ENCODE results near the gene VSTM2L.

Gene VSTM2L

DNA sequence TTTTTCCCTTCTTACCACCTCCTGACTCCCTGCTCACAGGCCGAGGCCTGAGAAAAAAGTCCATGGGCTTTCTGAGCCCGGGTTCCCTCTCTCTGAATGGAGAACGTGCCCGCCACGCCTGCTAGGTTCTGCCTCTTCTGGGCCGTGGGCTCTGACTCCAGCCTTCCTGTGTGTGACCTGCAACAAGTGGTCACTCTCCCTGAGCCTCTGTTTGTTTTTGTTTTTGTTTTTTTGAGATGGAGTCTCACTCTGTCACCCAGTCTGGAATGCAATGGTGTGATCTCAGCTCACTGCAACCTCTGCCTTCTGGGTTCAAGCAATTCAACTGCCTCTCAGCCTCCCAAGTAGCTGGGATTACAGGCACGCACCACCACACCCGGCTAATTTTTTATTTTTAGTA lies 17.9 kb upstream of the VSTM2L start:
- Histone ChIP-seq H3K27me3 (ENCODE audit: insufficient read depth, low read length) (no peaks in the 10 kb centered on the region), H3K4me3 (ENCODE audit: low read length) (no peak overlapping the region), H3K36me3 (ENCODE audit: insufficient read depth, low read length) (no peaks in the 10 kb centered on the region), H3K9me3 (ENCODE audit: low read length) (no peaks in the 10 kb centered on the region), H3K4me1 (ENCODE audit: insufficient read depth, low read length) (peaks cover 2% of the 10 kb centered on the region), H2AFZ (ENCODE audit: low read depth, low read length) (no peak overlapping the region)

DNA sequence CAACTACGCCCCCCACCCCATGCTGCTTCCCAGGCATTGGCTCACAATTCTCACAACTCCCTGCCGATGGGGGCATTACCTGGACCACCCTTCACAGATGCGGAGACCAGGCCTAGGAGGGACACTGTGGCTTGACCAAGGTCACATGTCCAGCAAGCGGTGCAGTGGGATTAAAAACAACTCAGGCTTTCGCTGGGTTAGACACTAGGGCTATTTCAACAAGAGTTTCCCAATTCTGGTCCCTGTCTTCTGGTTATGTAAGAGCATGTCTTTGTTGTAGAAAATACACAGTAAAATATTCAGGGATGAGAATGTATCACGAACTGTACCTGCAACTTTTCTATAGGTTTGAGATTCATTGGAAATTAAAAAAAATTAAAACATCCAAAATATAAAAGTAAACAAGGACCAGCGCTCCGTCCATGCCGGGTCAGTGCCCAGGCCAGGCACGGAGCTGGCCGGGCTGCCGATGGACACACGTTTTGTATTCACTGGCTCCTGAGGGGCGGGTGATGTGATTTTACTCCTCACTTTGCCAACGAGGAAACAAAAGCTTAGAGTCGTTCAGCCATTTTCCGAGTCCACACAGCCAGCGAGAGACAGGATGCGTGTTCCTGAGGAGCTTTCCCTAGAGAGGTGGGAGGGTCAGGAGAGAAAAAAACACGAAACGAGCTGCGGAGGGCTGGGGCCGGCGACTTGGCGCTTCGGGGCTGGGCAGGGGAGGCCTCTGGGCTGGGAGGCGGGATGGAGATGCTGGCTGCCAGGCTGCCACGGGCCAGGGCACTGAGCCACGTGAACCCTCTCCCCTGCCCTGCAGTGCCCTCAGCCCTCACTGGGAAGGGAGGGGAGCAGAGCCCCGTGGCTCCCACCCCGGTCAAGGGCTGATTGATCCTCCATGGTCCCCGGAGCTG lies 17.1 kb upstream of the VSTM2L start:
- H3K4me1 ChIP-seq (ENCODE audit: insufficient read depth, low read length), result peaks cover 2% of the 10 kb centered on the region
- H3K36me3 ChIP-seq (ENCODE audit: insufficient read depth, low read length), result no peaks in the 10 kb centered on the region
- no peak overlapping the region for H2AFZ ChIP-seq (ENCODE audit: low read depth, low read length)
- no peak overlapping the region for H3K4me3 ChIP-seq (ENCODE audit: low read length)
- no peaks in the 10 kb centered on the region for H3K27me3 ChIP-seq (ENCODE audit: insufficient read depth, low read length)
- no peaks in the 10 kb centered on the region for H3K9me3 ChIP-seq (ENCODE audit: low read length)

DNA sequence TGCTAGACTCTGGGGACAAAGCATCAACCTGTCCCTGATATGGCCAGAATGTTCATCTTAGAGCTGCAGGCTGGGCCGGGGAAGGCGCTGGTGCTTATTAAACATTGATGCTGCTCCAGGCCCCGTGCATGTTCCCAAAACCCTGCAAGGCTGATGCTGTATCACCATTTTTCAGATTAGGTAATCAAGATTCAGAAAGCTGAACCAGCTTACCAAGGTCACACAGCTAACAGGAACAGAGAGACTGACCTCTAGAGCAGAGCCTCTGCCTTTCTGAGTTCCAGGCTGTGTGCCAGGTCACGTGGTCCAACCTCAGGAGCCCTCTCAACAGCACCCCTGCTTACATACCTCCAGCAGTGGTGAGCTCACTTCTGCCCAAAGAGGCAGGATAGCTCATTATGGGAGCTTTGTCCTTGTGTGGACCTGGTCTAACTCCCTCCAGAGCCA lies 16.1 kb upstream of the VSTM2L start:
- H3K9me3 ChIP-seq (ENCODE audit: low read length), result no peaks in the 10 kb centered on the region
- no peak overlapping the region for H2AFZ ChIP-seq (ENCODE audit: low read depth, low read length)
- H3K4me1 ChIP-seq (ENCODE audit: insufficient read depth, low read length), result peaks cover 2% of the 10 kb centered on the region
- H3K36me3 ChIP-seq (ENCODE audit: insufficient read depth, low read length), result no peaks in the 10 kb centered on the region
- H3K4me3 ChIP-seq (ENCODE audit: low read length), result no peak overlapping the region
- no peaks in the 10 kb centered on the region for H3K27me3 ChIP-seq (ENCODE audit: insufficient read depth, low read length)

DNA sequence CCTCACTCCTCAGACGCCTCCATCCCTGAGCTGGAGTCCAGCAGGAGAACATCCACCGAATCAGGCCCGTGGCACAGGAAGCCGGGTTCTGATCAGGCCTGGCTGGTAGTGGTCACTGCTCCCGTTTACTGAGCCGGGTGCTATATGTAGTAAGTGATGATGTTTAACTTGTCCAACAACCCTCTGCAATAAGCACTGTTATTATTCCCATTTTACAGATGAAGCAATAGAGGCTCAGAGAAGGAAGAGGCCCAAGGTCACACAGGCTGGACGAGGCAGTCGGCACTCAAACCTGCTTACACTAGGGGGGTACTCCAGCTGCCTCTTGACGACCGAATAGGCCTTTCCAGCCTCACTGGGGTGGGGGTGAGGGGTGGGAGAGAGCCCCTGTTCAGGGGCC lies 14.3 kb upstream of the VSTM2L start:
- Histone ChIP-seq H3K27me3 (ENCODE audit: insufficient read depth, low read length) (no peaks in the 10 kb centered on the region), H3K36me3 (ENCODE audit: insufficient read depth, low read length) (no peaks in the 10 kb centered on the region), H3K4me1 (ENCODE audit: insufficient read depth, low read length) (no peaks in the 10 kb centered on the region), H2AFZ (ENCODE audit: low read depth, low read length) (no peak overlapping the region), H3K4me3 (ENCODE audit: low read length) (no peak overlapping the region), H3K9me3 (ENCODE audit: low read length) (no peaks in the 10 kb centered on the region)

DNA sequence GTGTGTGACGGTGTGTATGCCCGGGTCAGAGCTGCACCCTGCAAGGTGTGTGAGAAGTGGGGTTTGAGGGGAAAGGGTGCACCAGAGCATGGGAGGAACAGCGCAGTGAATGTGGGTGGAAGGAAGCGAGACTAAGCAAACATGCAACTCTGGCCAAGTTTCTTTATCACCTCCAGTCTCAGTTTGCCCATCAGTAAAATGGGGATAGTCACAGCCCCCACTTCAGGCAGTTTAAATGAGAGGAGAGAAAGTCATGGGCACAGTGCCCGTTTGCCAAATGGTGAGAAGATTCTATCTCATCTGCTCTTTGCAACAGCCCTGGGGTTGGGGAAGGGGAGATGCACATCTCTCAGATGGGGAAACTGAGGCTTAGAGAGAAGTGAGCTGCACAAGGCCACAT lies 12.8 kb upstream of the VSTM2L start:
- Histone ChIP-seq H3K4me1 (ENCODE audit: insufficient read depth, low read length) (no peaks in the 10 kb centered on the region), H3K4me3 (ENCODE audit: low read length) (no peak overlapping the region), H3K27me3 (ENCODE audit: insufficient read depth, low read length) (no peaks in the 10 kb centered on the region), H3K36me3 (ENCODE audit: insufficient read depth, low read length) (no peaks in the 10 kb centered on the region), H3K9me3 (ENCODE audit: low read length) (no peaks in the 10 kb centered on the region), H2AFZ (ENCODE audit: low read depth, low read length) (no peak overlapping the region)

DNA sequence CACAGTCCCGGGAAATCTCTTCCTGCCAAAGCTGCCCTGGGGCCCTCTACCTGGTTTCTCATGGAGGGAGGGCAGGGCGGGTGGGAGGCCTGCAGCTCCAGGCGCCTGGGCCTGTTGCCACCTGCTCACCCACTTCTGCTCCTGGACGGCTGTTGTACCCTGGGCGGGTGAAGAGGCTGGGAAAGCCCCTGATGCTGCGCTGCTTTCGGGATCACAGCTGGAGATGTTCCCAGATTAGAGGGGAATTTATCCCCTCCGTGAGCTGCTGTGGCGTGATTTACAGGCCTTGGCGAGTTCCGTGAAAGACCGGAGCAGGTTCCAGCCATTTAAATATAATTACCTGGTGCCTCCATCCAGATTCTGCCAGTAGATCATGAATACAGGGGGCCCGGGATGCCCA lies 12.3 kb upstream of the VSTM2L start:
- Histone ChIP-seq H3K4me3 (ENCODE audit: low read length) (no peak overlapping the region), H3K27me3 (ENCODE audit: insufficient read depth, low read length) (no peaks in the 10 kb centered on the region), H3K36me3 (ENCODE audit: insufficient read depth, low read length) (no peaks in the 10 kb centered on the region), H2AFZ (ENCODE audit: low read depth, low read length) (no peak overlapping the region), H3K4me1 (ENCODE audit: insufficient read depth, low read length) (no peaks in the 10 kb centered on the region), H3K9me3 (ENCODE audit: low read length) (no peaks in the 10 kb centered on the region)

DNA sequence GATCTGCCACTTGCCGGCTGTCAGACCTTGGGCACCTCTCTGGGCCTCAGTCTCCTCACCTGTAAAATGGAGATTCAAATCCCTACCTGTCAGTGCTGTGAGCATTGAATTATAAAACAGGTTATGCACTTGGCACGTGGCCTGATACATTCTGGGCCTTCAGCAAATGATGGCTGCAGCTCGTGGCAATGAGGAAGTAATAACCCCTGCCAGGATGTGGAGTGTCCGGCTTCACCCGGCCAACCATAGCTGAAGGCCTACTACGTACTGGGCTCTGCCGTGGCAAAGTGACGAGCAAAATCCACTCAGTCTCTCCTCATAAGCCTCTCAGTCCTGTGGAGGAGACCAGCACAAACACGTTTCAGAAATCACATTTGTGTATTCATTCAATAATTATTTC lies 10.9 kb upstream of the VSTM2L start:
- no peaks in the 10 kb centered on the region for H3K9me3 ChIP-seq (ENCODE audit: low read length)
- H3K27me3 ChIP-seq (ENCODE audit: insufficient read depth, low read length), result no peaks in the 10 kb centered on the region
- H2AFZ ChIP-seq (ENCODE audit: low read depth, low read length), result no peak overlapping the region
- no peaks in the 10 kb centered on the region for H3K4me1 ChIP-seq (ENCODE audit: insufficient read depth, low read length)
- H3K4me3 ChIP-seq (ENCODE audit: low read length), result no peak overlapping the region
- no peaks in the 10 kb centered on the region for H3K36me3 ChIP-seq (ENCODE audit: insufficient read depth, low read length)

DNA sequence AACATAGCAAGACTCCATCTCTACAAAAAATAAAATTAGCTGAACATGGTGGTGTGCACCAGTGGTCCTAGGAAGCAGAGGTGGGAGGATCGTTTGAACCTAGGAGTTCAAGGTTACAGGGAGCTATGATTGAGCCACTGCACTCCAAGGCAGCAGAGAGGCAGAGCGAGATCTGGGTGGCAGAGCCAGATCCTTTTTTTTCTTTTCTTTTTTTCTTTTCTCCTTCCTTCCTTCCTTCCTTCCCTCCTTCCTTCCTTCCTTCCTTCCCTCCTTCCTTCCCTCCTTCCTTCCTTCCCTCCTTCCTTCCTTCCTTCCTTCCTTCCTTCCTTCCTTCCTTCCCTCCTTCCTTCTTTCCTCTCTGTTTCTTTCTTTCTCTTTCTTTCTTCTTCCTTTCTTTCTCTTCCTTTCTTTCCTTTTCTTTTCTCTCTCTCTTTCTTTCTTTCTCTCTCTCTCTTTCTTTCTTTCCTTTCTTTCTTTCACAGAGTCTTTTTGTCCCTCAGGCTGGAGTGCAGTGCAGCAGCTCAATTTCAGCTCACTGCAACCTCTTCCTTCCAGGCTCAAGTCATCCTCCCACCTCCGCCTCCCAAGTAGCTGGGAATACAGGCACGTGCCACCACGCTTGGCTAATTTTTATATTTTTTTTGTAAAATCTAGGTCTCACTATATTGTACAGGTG lies 9.2 kb upstream of the VSTM2L start:
- Histone ChIP-seq H2AFZ (ENCODE audit: low read depth, low read length) (no peak overlapping the region), H3K4me3 (ENCODE audit: low read length) (no peak overlapping the region), H3K4me1 (ENCODE audit: insufficient read depth, low read length) (peaks cover 4% of the 10 kb centered on the region), H3K27me3 (ENCODE audit: insufficient read depth, low read length) (no peaks in the 10 kb centered on the region), H3K36me3 (ENCODE audit: insufficient read depth, low read length) (no peaks in the 10 kb centered on the region), H3K9me3 (ENCODE audit: low read length) (no peaks in the 10 kb centered on the region)

DNA sequence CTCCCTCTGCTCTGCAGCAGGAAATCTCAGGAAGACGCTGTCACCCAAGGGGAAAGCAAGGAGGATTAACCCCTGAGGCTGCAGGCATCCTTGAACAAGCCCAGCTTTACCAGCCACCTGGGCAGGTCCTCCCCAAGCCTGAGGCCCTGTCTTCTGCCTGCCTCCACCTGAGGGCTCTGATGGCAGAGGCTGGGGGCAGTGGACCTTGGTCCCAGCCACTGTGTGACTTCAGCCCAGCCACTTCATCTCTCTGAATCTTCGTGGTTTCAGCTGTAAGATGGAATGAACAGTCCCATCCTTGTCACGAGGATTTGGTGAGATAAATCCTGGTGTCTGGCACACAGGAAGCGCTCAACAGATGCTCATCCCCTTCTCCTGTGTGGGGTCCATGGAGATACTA lies 8.5 kb upstream of the VSTM2L start:
- H2AFZ ChIP-seq (ENCODE audit: low read depth, low read length), result no peak overlapping the region
- peaks cover 4% of the 10 kb centered on the region for H3K4me1 ChIP-seq (ENCODE audit: insufficient read depth, low read length)
- H3K36me3 ChIP-seq (ENCODE audit: insufficient read depth, low read length), result no peaks in the 10 kb centered on the region
- H3K9me3 ChIP-seq (ENCODE audit: low read length), result no peaks in the 10 kb centered on the region
- no peaks in the 10 kb centered on the region for H3K27me3 ChIP-seq (ENCODE audit: insufficient read depth, low read length)
- no peak overlapping the region for H3K4me3 ChIP-seq (ENCODE audit: low read length)

DNA sequence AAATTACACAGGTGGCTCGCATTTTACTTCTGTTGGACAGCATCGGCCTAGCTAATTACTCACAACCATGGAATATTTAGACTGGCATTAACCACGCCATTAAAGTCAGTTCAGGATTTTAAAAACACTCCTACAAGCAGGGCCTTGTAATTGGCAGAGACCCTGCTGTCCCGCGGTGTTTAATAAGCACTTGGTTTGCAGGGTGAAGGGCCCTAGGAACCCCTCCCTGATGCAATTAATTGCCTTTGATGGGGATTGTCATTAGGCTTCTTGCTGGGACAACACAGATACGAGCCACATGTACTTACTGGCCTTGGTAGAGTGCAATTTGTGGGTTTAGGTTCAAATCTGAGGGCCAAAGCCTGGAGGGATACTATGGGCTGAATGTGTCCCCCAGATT lies 7.8 kb upstream of the VSTM2L start:
- Histone ChIP-seq H3K36me3 (ENCODE audit: insufficient read depth, low read length) (no peaks in the 10 kb centered on the region), H2AFZ (ENCODE audit: low read depth, low read length) (no peak overlapping the region), H3K27me3 (ENCODE audit: insufficient read depth, low read length) (no peaks in the 10 kb centered on the region), H3K4me1 (ENCODE audit: insufficient read depth, low read length) (peaks cover 4% of the 10 kb centered on the region), H3K9me3 (ENCODE audit: low read length) (no peaks in the 10 kb centered on the region), H3K4me3 (ENCODE audit: low read length) (no peak overlapping the region)

DNA sequence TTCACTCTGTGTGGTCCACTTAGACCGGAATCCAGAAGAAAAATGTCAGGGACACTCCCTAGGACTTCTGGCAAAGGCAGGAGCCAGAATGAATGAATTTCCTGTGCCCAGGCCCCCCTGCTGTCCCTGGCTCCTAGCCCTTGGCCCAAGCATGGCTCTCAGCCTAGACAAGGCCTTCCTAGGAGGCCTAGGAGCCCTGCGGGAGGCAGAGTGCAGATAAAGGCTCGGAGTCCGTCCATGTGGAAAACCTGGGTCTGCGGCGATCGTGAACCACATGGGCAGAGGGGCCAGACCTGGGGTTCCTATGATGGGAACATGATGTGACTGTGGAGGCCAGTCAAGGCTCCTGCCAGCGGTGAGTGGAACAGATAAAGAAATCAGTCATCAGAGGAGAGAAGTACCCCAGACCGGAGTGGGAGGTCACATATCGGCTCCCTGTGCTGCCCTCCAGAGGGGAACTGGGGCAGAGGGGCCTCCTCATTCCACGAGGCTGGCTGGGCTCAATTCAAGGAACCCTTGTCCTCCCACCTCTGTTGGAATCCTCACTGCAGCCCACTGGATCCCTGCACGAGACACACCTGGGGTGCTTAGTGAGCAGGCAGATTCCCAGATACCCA lies 5.9 kb upstream of the VSTM2L start:
- no peaks in the 10 kb centered on the region for H3K27me3 ChIP-seq (ENCODE audit: insufficient read depth, low read length)

DNA sequence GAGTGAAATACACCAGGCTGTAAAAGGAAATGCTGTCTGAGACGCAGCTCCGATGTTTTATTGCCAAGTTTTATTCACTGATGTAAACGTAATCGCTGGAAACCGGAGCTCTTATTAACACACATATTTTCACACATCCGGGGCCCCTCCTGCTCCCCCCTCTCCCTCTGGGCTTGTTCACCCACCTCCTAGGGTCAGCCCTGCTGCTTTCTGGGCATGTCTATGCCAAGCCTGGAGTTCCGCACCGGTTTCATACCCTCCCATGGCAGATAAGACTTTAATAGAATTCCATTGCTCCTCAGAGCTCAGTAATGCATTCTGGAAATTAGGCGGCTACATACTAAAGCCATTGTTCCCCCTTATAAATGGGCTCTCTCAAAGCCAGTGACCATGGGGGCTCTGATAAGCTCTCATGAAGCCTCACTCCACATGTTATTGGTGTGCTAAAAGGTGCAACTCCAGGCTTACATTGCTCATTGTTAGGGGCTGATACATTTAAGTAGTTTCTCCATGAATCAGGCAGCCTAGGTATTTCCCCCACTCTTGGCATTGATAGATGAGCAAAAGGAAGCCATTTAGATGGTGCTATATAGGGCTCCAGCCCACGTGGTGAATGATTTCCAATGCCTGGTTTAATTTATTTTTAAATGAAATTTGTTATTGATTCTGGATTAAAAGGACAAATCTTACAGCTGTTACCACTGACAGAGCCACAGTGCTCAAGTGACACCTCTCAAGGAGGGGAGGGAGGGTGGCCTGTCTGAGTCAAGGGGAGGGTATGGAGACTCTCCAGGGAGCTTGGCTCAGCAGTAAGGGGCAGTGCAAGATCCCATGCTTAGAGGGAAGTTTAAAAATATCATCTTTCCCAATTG lies 4.5 kb upstream of the VSTM2L start:
- no peaks in the 10 kb centered on the region for H3K36me3 ChIP-seq (ENCODE audit: insufficient read depth, low read length)
- no peaks in the 10 kb centered on the region for H3K27me3 ChIP-seq (ENCODE audit: insufficient read depth, low read length)
- H3K4me1 ChIP-seq (ENCODE audit: insufficient read depth, low read length), result peaks cover 4% of the 10 kb centered on the region
- H3K4me3 ChIP-seq (ENCODE audit: low read length), result no peak overlapping the region
- no peak overlapping the region for H2AFZ ChIP-seq (ENCODE audit: low read depth, low read length)
- H3K9me3 ChIP-seq (ENCODE audit: low read length), result no peaks in the 10 kb centered on the region

More for the DNA sequence above, 5.9 kb upstream of the VSTM2L start:
- Histone ChIP-seq H3K36me3 (ENCODE audit: insufficient read depth, low read length) (no peaks in the 10 kb centered on the region), H2AFZ (ENCODE audit: low read depth, low read length) (no peak overlapping the region), H3K4me1 (ENCODE audit: insufficient read depth, low read length) (peaks cover 4% of the 10 kb centered on the region), H3K9me3 (ENCODE audit: low read length) (no peaks in the 10 kb centered on the region), H3K4me3 (ENCODE audit: low read length) (no peak overlapping the region)
